Neuron (in vitro differentiated cells): ENCODE results near the gene PAQR5.
"Not testable (repeated sequence)": the region's sequence is repeated elsewhere in the genome, so short reads cannot be mapped to it uniquely, and the experiment has no call there.

ENCODE experiments used
- H2AFZ ChIP-seq: one replicate; pipeline ENCODE4 v1.6.1; 2013; ENCODE audit warnings: low read depth, mild to moderate bottlenecking, inconsistent platforms, low read length, moderate library complexity
- H3K27me3 ChIP-seq: one replicate; pipeline ENCODE4 v1.6.1; 2013; ENCODE audit warnings: low read length; ENCODE audit not compliant: insufficient read depth
- H3K36me3 ChIP-seq: one replicate; pipeline ENCODE4 v1.6.1; 2013; ENCODE audit warnings: low read length; ENCODE audit not compliant: insufficient read depth
- H3K4me1 ChIP-seq: one replicate; pipeline ENCODE4 v1.6.1; 2013; ENCODE audit warnings: low read length; ENCODE audit not compliant: insufficient read depth
- H3K4me3 ChIP-seq: 2 replicates; pipeline ENCODE4 v1.5.1; 2013; ENCODE audit warnings: mild to moderate bottlenecking, low read length, moderate library complexity
- H3K9me3 ChIP-seq: one replicate; pipeline ENCODE4 v1.6.1; 2013; ENCODE audit warnings: low read length

Gene PAQR5

GRCh38 chr15:69299451-69299886, 757 bp downstream of the PAQR5 start:
- Histone ChIP-seq H2AFZ (no peak overlapping the region), H3K9me3 (no peaks in the 10 kb centered on the region), H3K4me1 (peaks cover 2% of the 10 kb centered on the region), H3K27me3 (peaks cover 68% of the 10 kb centered on the region), H3K4me3 (no peak overlapping the region), H3K36me3 (no peaks in the 10 kb centered on the region)

DNA sequence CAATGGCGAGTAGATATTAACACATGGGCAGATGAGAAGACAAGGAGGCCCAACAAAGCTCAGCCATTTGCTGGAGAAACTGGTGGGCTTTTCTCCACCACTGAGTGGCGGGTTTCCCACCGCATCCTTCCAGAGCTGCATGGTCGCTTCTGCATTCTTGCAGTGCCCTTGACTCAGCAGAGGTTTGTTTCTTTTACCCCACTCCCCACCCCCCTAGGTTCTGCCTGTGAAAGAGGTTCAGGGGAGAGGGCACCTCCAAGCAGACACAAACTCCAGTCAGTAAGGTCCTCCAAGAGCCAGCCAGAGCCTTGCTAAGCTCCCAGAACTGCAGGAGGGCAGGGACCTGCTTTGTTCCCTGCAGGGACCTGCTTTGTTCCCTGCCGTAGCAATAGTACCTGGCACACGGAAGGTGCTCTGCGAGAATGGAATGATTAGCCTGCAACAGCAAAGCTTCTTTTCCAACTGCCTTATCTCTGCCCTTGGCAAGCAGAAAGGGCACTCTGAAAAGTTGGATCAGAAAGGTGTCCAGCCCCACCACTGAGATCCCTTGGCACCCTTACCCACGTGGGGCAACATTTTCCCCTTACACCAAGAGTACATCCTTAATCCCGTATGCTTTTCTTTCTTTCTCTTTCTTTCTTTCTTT, 1.4 kb downstream of the PAQR5 start:
- Histone ChIP-seq H3K36me3 (no peaks in the 10 kb centered on the region), H3K4me1 (peaks cover 2% of the 10 kb centered on the region), H3K27me3 (peaks cover 63% of the 10 kb centered on the region), H3K9me3 (no peaks in the 10 kb centered on the region), H2AFZ (no peak overlapping the region), H3K4me3 (no peak overlapping the region)

- H3K36me3 ChIP-seq, H2AFZ ChIP-seq, H3K4me3 ChIP-seq, H3K4me1 ChIP-seq, H3K9me3 ChIP-seq: not testable (repeated sequence)
- H3K27me3 ChIP-seq = peaks cover 52% of the 10 kb centered on the region
Measured at GRCh38 chr15:69301101-69301500, 2.4 kb downstream of the PAQR5 start.

GRCh38 chr15:69302087-69302486, 3.4 kb downstream of the PAQR5 start:
- not testable (repeated sequence) for H2AFZ ChIP-seq, H3K9me3 ChIP-seq, H3K36me3 ChIP-seq, H3K4me3 ChIP-seq, H3K4me1 ChIP-seq
- H3K27me3 ChIP-seq = peaks cover 43% of the 10 kb centered on the region

- Histone ChIP-seq H3K36me3 (no peaks in the 10 kb centered on the region), H3K27me3 (peaks cover 35% of the 10 kb centered on the region), H2AFZ (no peak overlapping the region), H3K4me3 (no peak overlapping the region), H3K4me1 (peaks cover 2% of the 10 kb centered on the region), H3K9me3 (no peaks in the 10 kb centered on the region)
Measured at GRCh38 chr15:69302929-69303328, 4.2 kb downstream of the PAQR5 start.

GRCh38 chr15:69303337-69304181, 4.8 kb downstream of the PAQR5 start:
- H2AFZ ChIP-seq = no peak overlapping the region
- H3K4me1 ChIP-seq = peaks cover 2% of the 10 kb centered on the region
- H3K9me3 ChIP-seq = no peaks in the 10 kb centered on the region
- H3K27me3 ChIP-seq = peaks cover 28% of the 10 kb centered on the region
- no peaks in the 10 kb centered on the region for H3K36me3 ChIP-seq
- H3K4me3 ChIP-seq = no peak overlapping the region

- Histone ChIP-seq H3K4me1 (no peaks in the 10 kb centered on the region), H3K9me3 (no peaks in the 10 kb centered on the region), H3K27me3 (peaks cover 22% of the 10 kb centered on the region), H3K4me3 (no peak overlapping the region), H3K36me3 (no peaks in the 10 kb centered on the region), H2AFZ (no peak overlapping the region)
Measured at GRCh38 chr15:69304182-69304545, 5.5 kb downstream of the PAQR5 start.

DNA sequence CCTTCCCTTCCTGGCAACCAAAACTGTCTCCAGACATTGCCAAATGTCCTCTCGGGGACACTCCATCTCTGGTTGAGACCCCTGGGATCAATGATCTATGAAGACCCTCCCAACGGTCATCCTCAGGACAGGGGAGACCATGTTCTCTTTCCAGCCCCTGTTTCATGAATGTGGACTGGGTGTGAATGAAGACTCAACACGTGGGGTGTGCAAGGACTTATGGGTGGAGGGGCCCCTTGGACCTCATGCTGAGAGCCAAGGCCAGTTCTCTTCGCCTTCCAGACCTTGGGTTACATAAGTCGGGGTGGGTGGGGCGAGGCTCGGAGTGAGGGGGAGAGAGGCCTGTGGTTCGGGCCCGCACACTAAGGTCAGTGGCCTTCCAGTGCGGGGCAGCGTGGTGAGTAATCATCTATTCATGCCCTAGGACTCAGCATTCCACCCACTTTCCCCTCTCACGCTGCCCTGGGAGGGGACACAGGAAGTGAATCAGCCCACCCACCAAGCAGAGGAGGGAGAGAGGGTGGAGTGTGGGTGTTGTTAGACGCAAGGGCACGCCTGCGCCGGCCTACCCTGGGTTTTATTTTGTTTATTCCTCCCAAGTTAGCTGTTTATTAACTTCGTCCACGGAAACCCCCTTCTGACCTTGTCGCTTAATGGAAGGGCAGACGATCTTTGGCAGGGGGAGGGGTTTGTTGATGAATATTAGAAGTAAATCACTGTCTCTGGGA, 6.7 kb downstream of the PAQR5 start:
- Histone ChIP-seq H3K4me1 (no peaks in the 10 kb centered on the region), H3K9me3 (no peaks in the 10 kb centered on the region), H3K27me3 (peaks cover 10% of the 10 kb centered on the region), H2AFZ (no peak overlapping the region), H3K4me3 (no peak overlapping the region), H3K36me3 (no peaks in the 10 kb centered on the region)

DNA sequence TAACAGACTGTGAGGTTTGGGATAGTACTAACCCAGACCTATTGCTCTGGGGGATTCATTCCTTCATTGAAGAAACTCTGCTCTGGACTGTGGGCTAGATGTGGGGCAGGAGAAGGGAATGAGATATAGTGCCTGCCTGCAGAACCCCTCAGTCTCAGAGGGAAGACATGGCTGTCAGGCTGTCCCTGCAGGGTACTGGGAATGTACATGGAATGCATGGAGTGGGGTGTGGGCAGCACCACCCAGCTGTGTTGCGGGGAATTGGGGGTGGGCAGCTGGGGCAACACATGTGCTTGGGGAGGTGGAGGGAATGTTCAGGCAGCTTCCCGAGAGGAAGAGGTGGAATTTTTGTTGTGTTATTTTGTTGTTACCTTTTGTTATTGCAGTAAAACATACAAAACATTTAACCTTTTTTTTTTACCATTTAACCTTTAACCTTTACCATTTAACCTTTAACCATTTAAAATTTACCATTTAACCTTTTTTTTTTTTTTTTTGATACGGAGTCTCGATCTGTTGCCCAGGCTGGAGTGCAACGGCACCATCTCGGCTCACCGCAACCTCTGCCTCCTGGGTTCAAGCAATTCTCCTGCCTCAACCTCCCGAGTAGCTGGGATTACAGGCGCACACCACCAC, 7.3 kb downstream of the PAQR5 start:
- Histone ChIP-seq H3K9me3 (no peaks in the 10 kb centered on the region), H3K4me3 (no peak overlapping the region), H3K4me1 (no peaks in the 10 kb centered on the region), H3K27me3 (peaks cover 10% of the 10 kb centered on the region), H2AFZ (no peak overlapping the region), H3K36me3 (no peaks in the 10 kb centered on the region)

DNA sequence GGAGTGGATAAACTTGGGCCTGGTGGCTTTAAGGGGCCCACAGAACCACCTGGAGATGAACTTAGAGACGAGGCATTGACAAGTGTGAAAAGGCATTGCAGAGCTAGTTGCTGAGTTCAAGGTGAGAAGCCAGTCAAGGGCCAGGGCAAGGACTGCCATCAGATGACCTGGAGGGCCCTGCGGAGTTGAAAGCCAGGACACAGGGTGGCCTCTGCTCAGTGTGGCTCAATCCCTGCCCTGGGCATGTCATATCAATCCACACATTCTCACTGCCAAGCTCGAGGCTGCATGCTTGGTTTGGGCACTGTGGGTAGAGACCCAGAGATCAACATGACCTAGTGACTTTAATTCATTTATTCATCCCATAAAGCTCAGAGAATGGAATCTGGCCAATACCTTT, 9.2 kb downstream of the PAQR5 start:
- no peaks in the 10 kb centered on the region for H3K36me3 ChIP-seq
- H3K4me1 ChIP-seq = no peaks in the 10 kb centered on the region

GRCh38 chr15:69308949-69309348, 10.2 kb downstream of the PAQR5 start:
- Histone ChIP-seq H3K9me3 (no peaks in the 10 kb centered on the region), H3K36me3 (no peaks in the 10 kb centered on the region), H3K4me1 (no peaks in the 10 kb centered on the region)

More for the DNA sequence above, 9.2 kb downstream of the PAQR5 start:
- H3K9me3 ChIP-seq = no peaks in the 10 kb centered on the region
- no peak overlapping the region for H2AFZ ChIP-seq
- H3K27me3 ChIP-seq = peaks cover under 1% of the 10 kb centered on the region
- no peak overlapping the region for H3K4me3 ChIP-seq

GRCh38 chr15:69311319-69311721, 12.6 kb downstream of the PAQR5 start:
- Histone ChIP-seq H3K4me3 (no peak overlapping the region), H3K9me3 (no peaks in the 10 kb centered on the region), H3K27me3 (no peaks in the 10 kb centered on the region), H3K4me1 (no peaks in the 10 kb centered on the region), H3K36me3 (no peaks in the 10 kb centered on the region), H2AFZ (no peak overlapping the region)

More at GRCh38 chr15:69308949-69309348, 10.2 kb downstream of the PAQR5 start:
- Histone ChIP-seq H2AFZ (no peak overlapping the region), H3K27me3 (no peaks in the 10 kb centered on the region), H3K4me3 (no peak overlapping the region)
